KBM-7 (cell line): Measurements from ENCODE around the gene PJVK.
"Not testable (repeated sequence)": the region's sequence is repeated elsewhere in the genome, so short reads cannot be mapped to it uniquely, and the experiment has no call there.

Source experiments
- DNase-seq: peaks from one replicate; pipeline ENCODE4 v3.0.0-alpha.2; 2015
- in situ Hi-C: fragments of 300-500 bp; cut with MboI; formaldehyde crosslinking; loops from 2 replicates; pipeline ENCODE4 v1.14.3; 2020; ENCODE audit warnings: low sequenced_read_pairs, low pct_unique_long_range_greater_than_20kb, mixed read lengths

Gene PJVK

DNA sequence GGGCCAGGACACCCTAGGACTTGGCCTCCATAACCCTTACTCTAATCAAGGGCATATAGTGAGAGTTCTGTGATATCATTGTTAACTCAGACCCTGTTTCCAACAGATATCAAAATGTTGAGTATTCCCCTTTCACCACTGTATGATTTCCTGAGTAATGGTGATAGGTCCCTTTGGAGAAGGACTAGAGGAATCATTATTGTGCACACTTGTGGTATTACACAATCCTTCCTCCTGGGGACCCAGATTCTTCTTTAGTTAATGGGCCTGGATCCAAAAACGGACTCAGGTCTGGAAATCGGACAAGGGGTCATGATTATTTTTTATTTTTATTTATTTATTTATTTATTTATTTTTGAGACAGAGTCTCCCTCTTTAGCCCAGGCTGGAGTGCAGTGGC lies 23.7 kb upstream of the PJVK start:
- in situ Hi-C loops, result no loop called here
- DNase-seq, result no peak

DNA sequence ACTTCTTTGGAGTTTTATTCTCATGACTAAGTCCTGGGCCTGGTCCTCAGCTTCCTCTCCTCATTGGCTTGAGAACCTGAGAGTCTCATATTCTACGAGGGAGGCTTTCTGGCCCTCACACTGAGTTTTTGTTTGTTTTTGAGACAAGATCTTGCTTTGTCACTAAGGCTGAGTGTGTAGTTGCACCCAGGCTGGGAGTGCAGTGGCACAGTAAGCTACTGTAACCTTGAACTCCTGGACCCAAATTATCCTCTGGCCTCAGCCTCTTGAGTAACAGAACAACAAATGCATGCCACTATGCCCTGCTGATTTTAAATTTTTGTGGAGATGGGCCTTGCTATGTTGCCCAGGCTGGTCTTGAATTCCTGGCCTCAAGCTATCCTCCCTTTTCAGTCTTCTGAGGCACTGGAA lies 22.8 kb upstream of the PJVK start:
- DNase-seq, result no peak
- in situ Hi-C loops, result no loop called here

DNA sequence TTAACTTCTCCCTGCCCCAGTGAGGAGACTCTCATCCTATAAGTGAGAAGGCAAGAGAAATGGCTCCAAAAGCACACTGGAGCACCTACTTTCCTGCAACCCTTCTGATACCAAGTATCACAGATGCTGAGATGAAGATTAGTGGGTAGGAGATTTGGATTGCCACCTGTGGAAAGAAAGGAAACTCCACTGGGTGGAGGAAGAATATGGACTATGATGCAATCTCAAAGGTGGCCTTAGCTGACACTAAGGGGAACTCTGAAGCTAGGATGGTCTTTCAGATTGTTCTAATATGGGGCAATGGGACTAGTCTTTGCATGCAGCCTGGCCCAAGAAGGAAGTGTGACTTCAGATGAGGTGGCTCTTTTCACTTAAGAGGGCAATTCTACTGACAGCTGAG lies 21.8 kb upstream of the PJVK start:
- in situ Hi-C loops, result no loop called here

DNA sequence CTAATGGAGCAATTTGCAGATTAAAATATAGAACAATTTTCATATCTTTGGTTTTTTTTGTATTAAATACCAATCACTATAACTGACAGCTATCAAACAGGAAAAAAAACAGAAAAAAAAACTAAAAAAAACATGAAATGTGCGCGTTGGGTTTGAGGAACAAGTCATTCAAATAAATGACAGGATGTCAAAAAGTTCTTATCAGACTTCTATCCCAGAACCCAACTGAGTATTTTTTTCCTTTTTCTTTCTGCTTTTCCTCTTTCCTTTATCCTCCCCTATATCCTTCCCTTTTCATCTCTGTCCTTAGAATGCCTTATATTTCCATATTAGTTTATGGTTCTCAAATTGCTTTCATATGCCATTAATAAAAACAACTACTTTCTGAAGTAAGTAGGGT lies 14.5 kb upstream of the PJVK start:
- in situ Hi-C loops, result no loop called here
- no peak for DNase-seq

More for the DNA sequence above, 21.8 kb upstream of the PJVK start:
- DNase-seq, result no peak

DNA sequence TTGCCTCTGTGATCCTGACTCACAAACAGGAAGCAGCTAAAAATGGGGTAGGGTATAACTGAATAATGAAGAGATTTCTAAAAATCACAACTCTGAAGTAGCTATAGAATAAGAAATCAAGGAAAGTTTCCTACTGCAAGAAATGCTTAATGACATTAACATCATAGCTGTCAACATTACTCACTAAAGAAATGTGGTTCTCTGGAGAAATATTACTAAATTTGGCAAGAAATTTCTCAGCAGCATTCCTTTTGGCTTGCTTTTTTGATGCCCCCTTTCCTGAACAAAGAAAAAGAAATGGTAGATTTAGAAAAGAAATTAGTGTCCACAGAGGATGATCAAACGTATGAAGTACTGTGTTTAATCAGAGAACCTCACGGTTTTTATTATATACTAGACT lies 9.8 kb upstream of the PJVK start:
- in situ Hi-C loops, result no loop called here
- no peak for DNase-seq

DNA sequence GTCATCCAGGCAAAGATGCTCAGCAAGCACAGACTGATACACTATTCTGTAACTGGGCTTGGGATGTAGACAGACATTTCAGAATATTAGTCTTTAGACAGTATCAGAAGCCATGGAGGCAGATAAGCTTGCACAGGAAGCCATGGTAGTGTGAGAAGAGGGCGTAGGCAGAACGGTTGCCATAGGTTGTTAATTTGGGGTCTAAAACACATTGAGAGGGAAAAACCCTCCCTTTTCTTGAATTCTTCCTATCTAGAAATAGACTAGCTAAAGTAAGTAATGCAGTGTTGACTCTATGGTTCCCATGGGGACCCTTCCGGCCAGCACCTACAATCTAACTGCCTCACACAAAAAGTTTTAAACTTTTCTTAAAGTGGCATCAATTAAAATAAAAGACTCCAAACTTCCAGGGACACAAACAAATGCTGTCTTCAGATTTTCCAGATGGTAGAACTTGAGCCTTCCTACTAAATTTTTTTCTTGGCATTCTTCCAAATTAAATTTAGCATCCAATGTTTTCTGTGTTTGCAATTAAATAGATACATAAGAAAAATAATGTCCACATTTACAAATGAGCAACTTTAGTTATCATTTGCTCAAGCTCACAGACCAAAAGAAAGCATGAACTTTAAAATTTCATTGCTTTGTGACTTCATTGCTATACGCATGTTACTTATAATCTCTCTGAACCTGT lies 2.1 kb upstream of the PJVK start:
- no peak for DNase-seq
- in situ Hi-C loops, result no loop called here

- in situ Hi-C loops, result no loop called here
- peak; percentile 8 for DNase-seq
Measured at GRCh38 chr2:178449700-178450523, 1.3 kb upstream of the PJVK start.

DNA sequence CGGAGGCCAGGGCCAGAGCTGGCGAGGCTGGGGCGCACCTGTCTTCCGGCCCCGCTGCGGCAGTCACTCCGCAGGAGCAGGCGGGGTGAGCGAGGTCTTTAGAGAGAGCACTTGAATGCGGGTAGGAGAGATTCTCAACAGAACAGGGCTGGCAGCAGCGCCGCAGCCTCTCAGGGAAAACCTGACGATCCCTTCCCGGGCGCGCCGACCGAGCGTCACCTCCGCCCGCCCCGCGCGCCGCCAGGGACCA lies 729 bp upstream of the PJVK start:
- in situ Hi-C loops, result no loop called here
- DNase-seq, result no peak

- no peak for DNase-seq
- in situ Hi-C loops, result no loop called here
Measured at GRCh38 chr2:178452334-178452733, 1.2 kb downstream of the PJVK start.

GRCh38 chr2:178452870-178453269 lies 1.7 kb downstream of the PJVK start:
- in situ Hi-C loops, result no loop called here
- DNase-seq, result no peak

- no peak for DNase-seq
- in situ Hi-C loops, result no loop called here
Measured at GRCh38 chr2:178455947-178456346, 4.8 kb downstream of the PJVK start.

GRCh38 chr2:178457390-178457886 lies 6.3 kb downstream of the PJVK start:
- DNase-seq, result no peak
- in situ Hi-C loops, result no loop called here

DNA sequence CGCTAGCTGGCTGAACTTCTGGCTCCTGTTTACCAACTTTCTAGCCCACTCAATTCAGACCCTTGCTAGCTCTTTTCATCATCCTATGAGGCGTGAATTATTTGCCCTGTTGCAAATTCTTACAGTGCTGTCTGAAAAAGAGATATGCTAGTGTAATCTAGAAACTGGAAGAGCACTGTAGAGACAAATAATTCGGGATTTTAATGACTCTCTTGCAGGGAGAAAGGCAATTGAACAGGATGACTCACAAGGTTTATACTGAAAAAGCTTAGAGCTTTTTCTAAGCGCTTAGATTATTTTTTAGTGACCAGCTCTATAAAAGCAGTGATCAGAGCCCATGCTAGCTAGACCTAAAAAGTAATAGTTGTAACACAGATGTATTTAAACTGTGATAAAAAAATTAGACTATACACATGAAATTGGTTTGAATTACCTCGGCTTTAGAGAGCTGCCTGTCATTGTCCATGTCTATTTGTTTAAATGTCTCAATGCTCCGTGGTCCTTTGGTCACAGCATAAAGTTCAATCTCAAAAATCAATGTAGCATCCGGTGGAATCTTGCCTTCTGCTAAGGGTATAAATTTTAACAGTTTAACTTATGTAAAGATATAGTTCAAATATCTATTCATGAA lies 18.2 kb downstream of the PJVK start:
- in situ Hi-C loops, result no loop called here
- no peak for DNase-seq

- in situ Hi-C loops, DNase-seq: not testable (repeated sequence)
Measured at GRCh38 chr2:178471313-178471712, 20.1 kb downstream of the PJVK start.

- in situ Hi-C loops, result no loop called here
- no peak for DNase-seq
Measured at GRCh38 chr2:178473373-178473772, 22.2 kb downstream of the PJVK start.

- DNase-seq, result no peak
- in situ Hi-C loops, result no loop called here
Measured at GRCh38 chr2:178473931-178474330, 22.8 kb downstream of the PJVK start.

DNA sequence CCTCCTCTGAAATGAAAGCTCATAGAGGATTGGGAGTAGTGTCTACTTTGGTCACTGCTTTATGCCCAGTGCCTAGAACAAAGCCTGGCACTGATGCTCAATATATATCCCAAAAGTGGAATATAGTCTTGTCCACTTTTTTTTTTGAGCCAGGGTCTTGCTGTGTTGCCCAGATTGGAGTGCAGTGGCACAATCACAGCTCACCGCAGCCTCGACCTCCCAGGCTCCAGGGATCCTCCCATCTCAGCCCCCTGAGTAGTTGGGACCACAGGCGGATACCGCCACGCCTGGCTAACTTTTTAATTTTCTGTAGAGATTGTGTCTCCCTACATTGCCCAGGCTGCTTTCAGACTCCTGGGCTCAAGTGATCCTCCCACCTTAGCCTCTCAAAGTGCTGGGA lies 23.4 kb downstream of the PJVK start:
- in situ Hi-C loops, result no loop called here
- no peak for DNase-seq

- in situ Hi-C loops, result no loop called here
- no peak for DNase-seq
Measured at GRCh38 chr2:178476477-178476876, 25.3 kb downstream of the PJVK start.

DNA sequence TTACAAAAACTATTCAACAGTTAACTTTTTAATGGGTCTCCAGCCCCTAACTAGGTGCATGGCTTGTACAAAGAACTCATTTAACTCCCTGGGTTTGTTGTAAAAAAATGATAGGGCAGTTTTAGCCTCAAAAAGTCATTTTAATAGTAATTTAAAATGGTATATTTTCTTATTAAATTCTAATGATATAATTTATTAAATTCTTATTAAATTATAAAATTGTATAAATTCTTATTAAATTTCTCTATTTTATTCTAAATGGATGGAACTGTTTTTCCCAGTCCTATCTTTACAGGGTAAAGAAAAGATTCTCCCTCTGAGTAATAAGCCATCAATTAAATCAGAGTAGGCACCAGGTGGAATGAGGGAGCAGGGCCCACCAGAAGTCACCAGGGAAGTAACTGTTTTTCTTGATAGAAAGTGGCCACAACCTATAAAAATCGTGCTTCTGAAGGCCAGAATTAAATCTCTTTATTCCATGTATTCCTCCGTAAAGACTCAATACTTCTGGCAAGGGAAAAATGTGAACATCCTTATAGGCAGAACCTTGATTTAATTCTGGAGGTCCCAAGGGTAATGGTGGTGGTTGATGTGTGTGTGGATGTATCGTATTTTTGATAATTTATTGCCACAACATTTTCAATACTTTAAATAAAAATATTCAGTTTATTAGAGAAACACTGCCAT lies 26.4 kb downstream of the PJVK start:
- in situ Hi-C loops, result no loop called here
- no peak for DNase-seq

GRCh38 chr2:178478130-178478438 lies 26.9 kb downstream of the PJVK start:
- in situ Hi-C loops, result no loop called here
- DNase-seq, result no peak
